GM18951 (cell line): Measurements from ENCODE around the gene FRK.
"Not testable (repeated sequence)": the region's sequence is repeated elsewhere in the genome, so short reads cannot be mapped to it uniquely, and the experiment has no call there.

ENCODE experiments used
- POLR2A ChIP-seq: IDR thresholded peaks from 4 replicates; pipeline ENCODE4 v1.6.1; 2011; ENCODE audit warnings: mild to moderate bottlenecking; ENCODE audit not compliant: insufficient read length, insufficient read depth; ENCODE audit errors: extremely low read depth
- in situ Hi-C: fragments of 300-500 bp; cut with MboI; formaldehyde crosslinking; loops from one replicate; pipeline ENCODE4 v1.12.0; 2022; ENCODE audit warnings: low sequenced_read_pairs, mixed read lengths, inconsistent platforms; ENCODE audit not compliant: unreplicated experiment

The FRK gene

DNA sequence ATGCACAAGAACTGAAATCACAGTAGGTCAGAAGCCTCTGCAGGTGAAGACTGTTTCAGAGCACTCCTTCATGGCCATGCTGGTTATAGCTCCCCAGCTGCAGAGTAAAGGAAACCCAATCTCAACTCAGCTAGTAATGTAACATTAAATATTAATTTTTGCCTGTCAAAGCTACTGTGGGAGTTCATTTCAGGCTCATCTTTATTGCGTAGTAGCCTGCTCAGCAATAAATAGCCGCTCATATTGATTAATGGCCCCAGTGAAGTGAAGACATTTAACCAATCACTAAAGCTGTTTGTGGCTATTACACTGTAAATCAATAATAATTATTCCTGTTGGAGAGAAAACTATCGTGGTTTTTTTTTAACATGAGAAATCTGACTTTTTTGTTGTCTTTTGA, 101.7 kb downstream of the FRK start:
- no peak for TF ChIP-seq POLR2A
- in situ Hi-C loops: no loop called here

DNA sequence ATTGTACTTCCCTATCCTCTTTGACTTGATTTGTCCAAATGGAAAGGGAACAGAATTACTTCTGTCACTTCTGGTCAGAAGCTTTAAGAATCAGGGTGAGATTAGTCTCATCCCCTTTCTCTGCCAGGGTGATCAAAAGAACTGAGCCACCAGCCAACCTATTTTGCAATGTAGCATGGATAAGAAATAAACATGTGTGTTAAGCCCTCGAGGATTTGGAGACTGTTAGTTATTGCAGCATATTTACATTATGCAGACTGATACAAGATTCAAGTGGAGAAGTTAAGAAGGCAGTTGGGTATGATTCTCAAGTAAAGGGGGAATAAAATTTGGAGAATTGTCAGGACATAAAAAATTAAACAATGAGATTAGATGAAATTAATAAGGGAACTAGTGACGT, 106.0 kb downstream of the FRK start:
- in situ Hi-C loops: no loop called here
- no peak for TF ChIP-seq POLR2A

DNA sequence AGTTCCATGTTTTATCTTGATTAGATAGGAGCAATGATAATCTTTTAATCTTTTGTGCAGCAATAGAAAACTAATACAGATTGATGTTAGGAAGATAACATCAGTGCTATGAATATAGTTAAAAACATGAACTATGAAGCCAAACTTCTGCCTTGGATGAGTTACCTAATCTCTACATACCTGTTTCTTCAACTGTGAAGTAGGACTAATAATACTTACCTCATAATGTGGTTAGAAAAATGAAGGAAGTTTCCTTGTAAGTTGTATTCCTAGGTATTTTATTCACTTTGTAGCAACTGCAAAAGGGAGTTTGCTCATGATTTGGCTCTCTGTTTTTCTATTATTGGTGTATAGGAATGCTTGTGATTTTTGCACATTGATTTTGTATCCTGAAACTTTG, 111.9 kb downstream of the FRK start:
- in situ Hi-C loops: no loop called here
- TF ChIP-seq POLR2A: no peak

DNA sequence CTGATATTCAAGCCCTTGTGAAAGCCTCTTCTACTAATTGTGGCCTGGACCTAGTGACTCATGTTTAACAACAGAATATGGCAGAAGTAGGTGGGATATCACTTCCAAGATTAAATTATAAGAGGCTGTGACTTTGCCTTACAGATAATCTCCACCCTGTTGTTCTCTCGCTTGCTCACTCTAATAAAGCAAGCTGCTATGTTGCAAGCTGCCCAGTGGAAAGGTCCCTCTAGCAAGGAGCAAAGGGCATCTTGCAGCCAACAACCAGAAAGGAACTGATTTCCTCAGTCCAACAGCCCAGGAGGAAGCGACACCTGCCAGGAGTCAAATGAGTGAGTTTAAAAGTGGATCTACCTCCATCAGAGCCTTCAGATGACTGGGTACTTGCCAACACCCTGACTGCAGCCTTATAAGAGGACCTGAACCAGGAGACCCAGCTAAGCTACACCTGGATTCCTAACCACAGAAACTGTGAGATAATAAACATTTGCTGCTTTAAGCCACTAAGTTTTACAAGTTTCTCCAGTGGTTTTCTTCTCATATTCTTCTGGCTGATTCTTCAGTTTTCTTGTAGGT, 112.6 kb downstream of the FRK start:
- in situ Hi-C loops: no loop called here
- no peak for TF ChIP-seq POLR2A

DNA sequence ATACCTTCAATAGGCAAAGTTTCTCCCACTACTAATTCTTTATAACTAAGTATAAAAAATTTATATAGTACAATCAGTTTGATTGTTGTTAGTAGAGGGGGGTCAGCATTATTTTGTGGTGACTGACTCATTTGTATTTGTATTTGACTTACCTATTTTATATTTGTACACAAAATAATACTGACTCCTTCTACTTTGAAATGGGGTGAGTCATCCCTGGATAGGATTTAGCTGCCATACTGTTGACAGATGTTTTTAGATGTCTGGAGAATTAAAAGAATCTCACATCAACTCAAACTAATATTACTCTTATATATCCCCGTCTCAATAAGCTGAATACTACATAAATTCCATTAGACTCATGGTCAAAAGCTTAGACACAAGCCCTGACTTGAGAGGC, 114.9 kb downstream of the FRK start:
- TF ChIP-seq POLR2A: no peak
- in situ Hi-C loops: no loop called here

DNA sequence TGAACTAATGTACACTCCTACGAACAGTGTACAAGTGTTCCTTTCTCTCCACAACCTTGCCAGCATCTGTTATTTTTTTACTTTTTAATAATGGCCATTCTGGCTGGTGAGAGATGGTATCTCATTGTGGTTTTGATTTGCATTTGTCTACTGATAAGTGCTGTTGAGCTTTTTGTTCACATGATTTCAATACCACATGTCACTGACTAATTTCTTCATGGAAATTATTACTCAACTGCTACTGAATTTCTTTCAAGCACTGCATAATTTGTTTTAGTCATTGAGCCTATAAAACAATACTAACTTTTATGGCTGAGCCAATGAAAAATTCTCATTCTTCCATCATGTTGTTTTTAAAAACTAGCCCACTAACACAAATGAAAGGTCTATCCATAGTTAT, 115.4 kb downstream of the FRK start:
- in situ Hi-C loops: no loop called here
- TF ChIP-seq POLR2A: no peak

DNA sequence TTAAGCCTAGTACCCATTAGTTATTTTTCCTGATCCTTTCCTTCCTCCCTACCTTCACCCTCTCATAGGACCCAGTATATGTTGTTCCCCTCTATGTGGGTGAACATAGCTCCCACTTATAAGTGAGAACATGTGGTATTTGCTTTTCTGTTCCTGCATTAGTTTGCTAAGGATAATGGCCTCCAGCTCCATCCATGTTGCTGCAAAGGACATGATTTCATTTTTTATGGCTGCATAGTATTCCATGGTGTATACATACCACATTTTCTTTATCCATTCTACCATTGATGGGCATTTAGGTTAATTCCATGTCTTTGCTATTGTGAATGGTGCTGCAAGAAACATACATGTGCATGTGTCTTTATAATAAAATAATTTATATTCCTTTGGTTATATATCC, 115.9 kb downstream of the FRK start:
- in situ Hi-C loops: not testable (repeated sequence)

DNA sequence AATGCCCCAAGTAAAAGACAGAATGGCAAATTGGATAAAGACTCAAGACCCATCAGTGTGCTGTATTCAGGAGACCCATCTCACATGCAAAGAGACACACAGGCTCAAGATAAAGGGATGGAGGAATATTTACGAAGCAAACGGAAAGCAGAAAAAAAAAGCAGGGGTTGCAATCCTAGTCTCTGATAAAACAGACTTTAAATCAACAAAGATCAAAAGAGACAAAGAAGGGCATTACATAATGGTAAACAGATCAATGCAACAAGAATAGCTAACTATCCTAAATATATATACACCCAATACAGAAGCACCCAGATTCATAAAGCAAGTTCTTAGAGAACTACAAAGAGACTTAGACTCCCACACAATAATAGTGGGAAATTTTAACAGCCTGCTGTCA, 123.2 kb downstream of the FRK start:
- in situ Hi-C loops: not testable (repeated sequence)

DNA sequence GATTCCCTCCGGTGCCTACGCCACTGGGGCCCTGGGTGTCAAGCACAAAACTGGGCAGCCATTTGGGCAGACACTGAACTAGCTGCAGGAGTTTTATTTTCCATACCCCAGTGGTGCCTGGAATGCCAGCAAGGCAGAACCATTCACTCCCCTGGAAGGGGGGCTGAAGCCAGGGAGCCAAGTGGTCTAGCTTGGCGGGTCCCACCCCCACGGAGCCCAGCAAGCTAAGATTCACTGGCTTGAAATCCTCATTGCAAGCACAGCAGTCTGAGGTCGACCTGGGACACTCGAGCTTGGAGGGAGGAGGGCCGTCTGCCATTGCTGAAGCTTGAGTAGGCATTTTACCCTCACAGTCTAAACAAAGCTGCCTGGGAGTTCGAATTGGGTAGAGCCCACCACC, 125.3 kb downstream of the FRK start:
- TF ChIP-seq POLR2A: no peak
- in situ Hi-C loops: no loop called here

DNA sequence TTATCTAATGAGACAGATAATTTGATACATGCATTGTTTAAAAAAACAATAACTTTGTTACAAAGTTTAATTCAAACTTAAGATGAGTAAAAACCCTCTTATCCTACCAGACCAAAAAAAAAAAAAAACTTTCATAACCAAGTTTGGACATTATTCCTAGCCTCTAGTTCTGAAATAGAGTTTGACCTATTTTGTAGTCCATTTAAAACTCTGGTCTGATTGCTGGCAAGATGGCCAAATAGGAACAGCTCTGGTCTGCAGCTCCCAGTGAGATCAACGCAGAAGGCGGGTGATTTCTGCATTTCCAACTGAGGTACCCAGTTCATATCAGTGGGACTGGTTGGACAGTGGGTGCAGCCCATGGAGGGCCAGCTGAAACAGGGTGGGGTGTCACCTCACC, 125.9 kb downstream of the FRK start:
- in situ Hi-C loops: no loop called here
- TF ChIP-seq POLR2A: no peak

DNA sequence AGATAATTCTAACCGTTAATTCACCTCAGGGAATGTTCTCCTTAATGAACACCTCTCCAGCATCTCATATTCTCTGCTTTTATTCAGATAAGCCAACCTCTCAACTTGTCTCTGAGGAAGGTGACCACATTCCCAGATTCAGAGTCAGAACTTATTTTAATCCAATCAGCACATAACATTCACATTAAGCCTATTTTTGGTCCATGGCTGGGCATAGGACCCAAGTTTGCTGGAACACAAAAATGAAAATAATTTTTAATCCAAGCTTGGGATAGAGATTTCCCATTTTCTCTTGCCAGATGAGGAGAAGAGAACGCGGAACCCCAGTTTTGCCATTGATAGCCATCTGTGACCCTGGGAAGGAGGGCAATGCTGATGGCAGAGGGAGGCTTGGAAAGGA, 126.5 kb downstream of the FRK start:
- no peak for TF ChIP-seq POLR2A
- in situ Hi-C loops: no loop called here

DNA sequence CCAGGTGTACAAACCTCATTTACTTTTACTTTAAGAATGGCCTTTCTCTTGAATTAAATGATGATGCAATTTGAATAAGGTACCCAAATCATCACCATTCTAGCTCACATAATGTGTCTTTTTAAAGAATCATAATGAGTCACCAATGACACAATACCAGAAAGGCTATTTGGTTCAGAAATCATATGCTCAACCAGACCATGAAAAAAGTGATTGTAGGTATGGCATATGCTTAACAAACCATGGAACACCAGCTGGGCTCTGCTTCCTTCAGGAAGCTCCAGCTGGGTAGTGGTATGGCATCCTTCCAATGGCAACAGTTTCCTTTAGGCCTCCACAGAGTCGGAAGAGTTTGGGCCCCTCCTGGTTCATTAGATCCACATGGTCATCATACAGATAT, 128.2 kb downstream of the FRK start:
- no peak for TF ChIP-seq POLR2A
- in situ Hi-C loops: no loop called here

DNA sequence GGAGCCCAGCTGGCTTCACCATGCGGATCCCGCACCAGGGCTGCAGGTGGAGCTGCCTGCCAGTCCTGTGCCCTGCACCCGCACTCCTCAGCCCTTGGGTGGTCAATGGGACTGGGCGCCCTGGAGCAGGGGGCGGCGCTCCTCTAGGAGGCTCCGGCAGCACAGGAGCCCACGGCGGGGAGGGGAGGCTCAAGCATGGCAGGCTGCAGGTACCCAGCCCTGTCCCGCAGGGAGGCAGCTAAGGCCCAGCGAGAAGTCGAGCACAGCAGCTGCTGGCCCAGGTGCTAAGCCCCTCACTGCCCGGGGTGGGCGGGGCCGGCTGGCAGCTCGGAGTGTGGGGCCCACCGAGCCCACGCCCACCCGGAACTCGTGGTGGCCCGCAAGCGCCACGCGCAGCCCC, 132.7 kb downstream of the FRK start:
- in situ Hi-C loops: not testable (repeated sequence)

DNA sequence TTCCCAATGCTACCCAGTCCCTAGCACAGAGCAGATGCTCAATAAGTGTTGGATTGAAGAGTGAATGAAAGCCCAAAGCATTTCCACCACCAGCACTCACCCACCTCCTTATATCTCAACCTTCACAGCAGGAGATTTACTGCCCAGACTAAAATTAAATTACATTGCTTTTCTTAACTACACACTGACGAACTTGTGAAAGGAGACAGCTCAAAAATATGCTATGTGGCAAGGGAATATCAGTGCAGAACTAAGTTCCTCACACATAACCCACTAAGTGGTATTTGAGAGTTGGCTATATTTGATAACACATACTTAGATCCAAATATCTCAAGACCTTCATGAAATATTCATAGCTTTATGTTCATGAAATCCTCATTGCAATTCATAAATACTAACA, 137.7 kb downstream of the FRK start:
- in situ Hi-C loops: no loop called here
- TF ChIP-seq POLR2A: no peak

DNA sequence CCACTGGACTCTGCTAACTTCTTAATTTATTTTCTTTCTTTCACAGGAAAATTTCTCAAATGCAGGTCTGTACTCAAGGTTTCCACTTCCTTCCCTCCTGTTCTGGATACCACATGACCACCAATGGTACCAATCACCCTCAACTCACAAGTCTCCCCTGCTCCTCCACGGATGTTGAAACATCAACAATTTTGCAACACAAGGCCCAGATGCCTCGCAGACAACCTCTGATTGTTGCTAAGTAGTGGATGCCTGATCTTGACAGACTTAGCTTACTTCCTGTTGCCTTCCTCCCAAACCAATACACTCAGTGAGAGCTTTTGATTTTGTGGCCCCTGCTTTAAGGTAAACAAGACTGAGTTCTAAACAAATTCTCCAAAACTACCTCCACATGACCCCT, 146.6 kb downstream of the FRK start:
- in situ Hi-C loops: no loop called here
- no peak for TF ChIP-seq POLR2A
